ENCODE measurements around the gene VPS33A.
"Not testable (repeated sequence)": the region's sequence is repeated elsewhere in the genome, so short reads cannot be mapped to it uniquely, and the experiment has no call there.

The VPS33A gene

GRCh38 chr12:122266230-122266901 is at the start of gene VPS33A:
Gene VPS33A, minus strand, starts transcription at chr12:122266494. Its CDS starts 86 bp downstream, at chr12:122266408.
- DNase-seq: peak; percentile 93 to 94

- no peak for DNase-seq
These were observed 46.6 kb upstream of the VPS33A start for GRCh38 chr12:122312926-122313325.

GRCh38 chr12:122311696-122312095 is 45.4 kb upstream of the VPS33A start:
- no peak for DNase-seq

- DNase-seq: no peak
These were observed 44.5 kb upstream of the VPS33A start for GRCh38 chr12:122310626-122311333.

GRCh38 chr12:122309564-122310121 is 43.3 kb upstream of the VPS33A start:
- DNase-seq: no peak

GRCh38 chr12:122308811-122309210 is 42.5 kb upstream of the VPS33A start:
- no peak for DNase-seq

GRCh38 chr12:122306407-122306806 is 40.1 kb upstream of the VPS33A start:
- DNase-seq: no peak

GRCh38 chr12:122304924-122305323 is 38.6 kb upstream of the VPS33A start:
- no peak for DNase-seq

GRCh38 chr12:122303068-122303467 is 36.8 kb upstream of the VPS33A start:
- DNase-seq: no peak

GRCh38 chr12:122298071-122298748 is 31.9 kb upstream of the VPS33A start:
- no peak for DNase-seq

- DNase-seq: no peak
These were observed 31.2 kb upstream of the VPS33A start for GRCh38 chr12:122297494-122297893.

GRCh38 chr12:122295877-122296276 is 29.6 kb upstream of the VPS33A start:
- DNase-seq: no peak

GRCh38 chr12:122293081-122293480 is 26.8 kb upstream of the VPS33A start:
- no peak for DNase-seq

GRCh38 chr12:122291431-122291830 is 25.1 kb upstream of the VPS33A start:
- no peak for DNase-seq

GRCh38 chr12:122283680-122284079 is 17.4 kb upstream of the VPS33A start:
- no peak for DNase-seq

GRCh38 chr12:122282061-122282460 is 15.8 kb upstream of the VPS33A start:
- DNase-seq: no peak

GRCh38 chr12:122276242-122276641 is 9.9 kb upstream of the VPS33A start:
- no peak for DNase-seq

GRCh38 chr12:122275459-122275858 is 9.2 kb upstream of the VPS33A start:
- DNase-seq: no peak

- DNase-seq: peak in 1 of 2 experiments; percentile 49
These were observed 436 bp downstream of the VPS33A start for GRCh38 chr12:122265886-122266229.

- DNase-seq: peak in 1 of 2 experiments; percentile 35
These were observed 818 bp downstream of the VPS33A start for GRCh38 chr12:122265476-122265875.

GRCh38 chr12:122260735-122261134 is 5.6 kb downstream of the VPS33A start:
- DNase-seq: not testable (repeated sequence)

- not testable (repeated sequence) for DNase-seq
These were observed 7.4 kb downstream of the VPS33A start for GRCh38 chr12:122258939-122259338.

- DNase-seq: not testable (repeated sequence)
These were observed 7.8 kb downstream of the VPS33A start for GRCh38 chr12:122258462-122258861.

- no peak for DNase-seq
These were observed 15.8 kb downstream of the VPS33A start for GRCh38 chr12:122250536-122250935.

Data from SW 1271 (cell line).